HepG2 (cell line): Measurements from ENCODE around the gene FXYD6. TPM values are rescaled to one million over a fixed set of nuclear protein-coding genes. Genes with fewer than 3 reads are reported as not detected.

Experiments used
- BCLAF1 ChIP-seq: fragments of 450-650 bp; IDR thresholded peaks from 2 replicates; pipeline ENCODE4 v1.6.1; 2017; ENCODE audit warnings: mild to moderate bottlenecking
- E2F2 ChIP-seq: sonication (generic); formaldehyde crosslinking; IDR thresholded peaks from 2 replicates; pipeline ENCODE4 v1.4.0; 2020; ENCODE audit warnings: missing genetic modification reagents, borderline replicate concordance
- ELF4 ChIP-seq: sonication (generic); formaldehyde crosslinking; IDR thresholded peaks from 2 replicates; pipeline ENCODE4 v1.5.0; 2020; ENCODE audit warnings: missing genetic modification reagents, mild to moderate bottlenecking, moderate library complexity, borderline replicate concordance
- HIC2 ChIP-seq: sonication (generic); formaldehyde crosslinking; IDR thresholded peaks from 2 replicates; pipeline ENCODE4 v1.9.0; 2022; ENCODE audit warnings: low read depth, missing genetic modification reagents
- MXD3 ChIP-seq: IDR thresholded peaks from 2 replicates; pipeline ENCODE4 v1.6.1; 2016; ENCODE audit warnings: mild to moderate bottlenecking, missing biosample characterization, missing genetic modification reagents
- ONECUT2 ChIP-seq: sonication (generic); formaldehyde crosslinking; IDR thresholded peaks from 2 replicates; pipeline ENCODE4 v1.4.0; 2020; ENCODE audit warnings: missing genetic modification reagents
- PBX3 ChIP-seq: sonication (generic); formaldehyde crosslinking; IDR thresholded peaks from 2 replicates; pipeline ENCODE4 v1.8.1; 2023; ENCODE audit warnings: missing genetic modification reagents, inconsistent platforms, borderline replicate concordance
- RAD21 ChIP-seq: fragments of 450-650 bp; formaldehyde crosslinking; IDR thresholded peaks from 2 replicates; pipeline ENCODE4 v1.5.0; 2020; ENCODE audit warnings: mild to moderate bottlenecking
- REST ChIP-seq, 2 experiments: IDR thresholded peaks; 2 replicates each; pipeline ENCODE4 v1.6.1; 2011 to 2012; ENCODE audit warnings: low read length in 2 of 2, borderline replicate concordance in 1 of 2, low read depth in 1 of 2, mild to moderate bottlenecking in 1 of 2, moderate library complexity in 1 of 2
- SAFB2 ChIP-seq: sonication (generic); formaldehyde crosslinking; IDR thresholded peaks from 2 replicates; pipeline ENCODE4 v1.5.1; 2020; ENCODE audit warnings: missing genetic modification reagents, low read depth, mild to moderate bottlenecking, borderline replicate concordance
- SKI ChIP-seq: fragments of 450-650 bp; IDR thresholded peaks from one replicate; pipeline ENCODE4 v1.6.1; 2018; ENCODE audit warnings: mild to moderate bottlenecking; ENCODE audit not compliant: partially characterized antibody
- SRF ChIP-seq: IDR thresholded peaks from 2 replicates; pipeline ENCODE4 v1.6.1; 2011; ENCODE audit warnings: mild to moderate bottlenecking, low read depth, low read length, moderate library complexity
- TARDBP ChIP-seq: sonication (generic); formaldehyde crosslinking; IDR thresholded peaks from 2 replicates; pipeline ENCODE4 v1.8.0; 2022; ENCODE audit warnings: mild to moderate bottlenecking, missing genetic modification reagents
- U2AF1 ChIP-seq: fragments of 200-400 bp; formaldehyde crosslinking; optimal IDR thresholded peaks from 2 replicates; pipeline ENCODE3; 2017; ENCODE audit warnings: mild to moderate bottlenecking, low read depth, low read length
- ZNF230 ChIP-seq: sonication (generic); formaldehyde crosslinking; IDR thresholded peaks from 2 replicates; pipeline ENCODE4 v1.4.0; 2020; ENCODE audit warnings: mild to moderate bottlenecking, missing genetic modification reagents
- polyA plus RNA-seq, 8 experiments: library from polyadenylated mRNA; depleted of rRNA in 3 of 8; stranded (reverse) in 7 of 8; unstranded in 1 of 8; fragments of >200 nt; fragmentation: Illumina TruSeq in 4 of 8; extraction: Trizol in 4 of 8; gene quantifications; 2 replicates each; pipeline versions ENCODE4 v1.2.1 to v1.2.3, GENCODE V29; 2011 to 2016; ENCODE audit warnings: low read depth in 4 of 8, missing spikeins in 1 of 8, mixed read lengths in 1 of 8; ENCODE audit not compliant: insufficient read depth in 1 of 8
- total RNA-seq, 5 experiments: library from RNA; depleted of rRNA; stranded (reverse); fragments of >200 nt; fragmentation: Illumina TruSeq; extraction: Trizol; gene quantifications; 2 replicates each; pipeline ENCODE4 v1.2.3, GENCODE V29; 2016; ENCODE audit warnings: low read depth in 1 of 5

Gene FXYD6
- total and polyA plus RNA-seq, 2 of the 13 experiments (the other 11 are each of a cell fraction or from before 2014, with no cell fraction given), result not detected

GRCh38 chr11:117819096-117820040 is 57.1 kb downstream of the FXYD6 start (continued):
- TF ChIP-seq HIC2 (CRISPR knock-in tag) (no peak), E2F2 (no peak), TARDBP (no peak), MXD3 (CRISPR knock-in tag) (no peak), REST (IDR thresholded peaks at IDR 0.05; ENCODE audit: borderline replicate concordance in 1 of 2, low read depth in 1 of 2, low read length in 2 of 2) (no peak), ELF4 (no peak), U2AF1 (peak; percentile 17), SRF (no peak), PBX3 (no peak), ONECUT2 (CRISPR knock-in tag) (no peak), BCLAF1 (no peak), RAD21 (CRISPR knock-in tag) (peak; percentile 60), ZNF230 (CRISPR knock-in tag) (no peak), SAFB2 (CRISPR knock-in tag) (no peak), SKI (no peak)
